Measurements from ENCODE around the gene IGFBP5. TPM values are rescaled to one million over a fixed set of nuclear protein-coding genes. Genes with fewer than 3 reads are reported as not detected.

The IGFBP5 gene
- total RNA-seq, 1 experiment from 2014 or later: not detected

DNA sequence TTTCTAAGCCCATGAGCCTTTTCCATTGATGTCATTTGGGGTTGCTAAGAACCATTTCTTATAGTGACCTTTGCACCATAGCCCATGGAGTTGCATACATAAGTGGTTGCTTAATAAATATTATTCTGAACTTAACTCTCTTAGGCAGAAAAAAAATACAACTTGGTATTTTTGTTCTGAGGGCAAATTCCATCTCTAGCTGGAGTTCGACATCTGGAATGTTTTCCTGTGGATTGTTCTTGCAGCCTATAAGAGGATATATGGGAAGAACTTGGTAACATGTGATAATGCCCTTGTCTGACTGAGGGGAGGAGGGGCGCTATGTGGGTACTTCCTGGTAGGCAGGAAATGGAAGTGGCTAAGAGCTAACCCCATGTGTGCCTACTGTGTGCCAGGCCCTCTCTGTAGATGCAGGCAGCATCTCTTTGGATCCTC, 41.4 kb downstream of the IGFBP5 start:
- CTCF ChIA-PET: interaction anchor here (0.7 to 27.0 kb wide), 4 partner anchors 8 to 637 kb away, joined by 3 to 673 read pairs (median 28); no protein-coding TSS in a partner anchor
- Mint-ChIP-seq H3K4me1 (ENCODE audit: insufficient read depth, unreplicated experiment) (peaks cover 19% of the 10 kb centered on the region), H3K27ac (ENCODE audit: low read depth, unreplicated experiment) (no peak overlapping the region), H3K27me3 (ENCODE audit: insufficient read depth, unreplicated experiment) (no peaks in the 10 kb centered on the region), H3K9me3 (ENCODE audit: unreplicated experiment) (no peaks in the 10 kb centered on the region), H3K4me3 (ENCODE audit: unreplicated experiment) (no peak overlapping the region), H3K36me3 (ENCODE audit: insufficient read depth, unreplicated experiment) (no peaks in the 10 kb centered on the region)
- TF ChIP-seq, protein P1, sequence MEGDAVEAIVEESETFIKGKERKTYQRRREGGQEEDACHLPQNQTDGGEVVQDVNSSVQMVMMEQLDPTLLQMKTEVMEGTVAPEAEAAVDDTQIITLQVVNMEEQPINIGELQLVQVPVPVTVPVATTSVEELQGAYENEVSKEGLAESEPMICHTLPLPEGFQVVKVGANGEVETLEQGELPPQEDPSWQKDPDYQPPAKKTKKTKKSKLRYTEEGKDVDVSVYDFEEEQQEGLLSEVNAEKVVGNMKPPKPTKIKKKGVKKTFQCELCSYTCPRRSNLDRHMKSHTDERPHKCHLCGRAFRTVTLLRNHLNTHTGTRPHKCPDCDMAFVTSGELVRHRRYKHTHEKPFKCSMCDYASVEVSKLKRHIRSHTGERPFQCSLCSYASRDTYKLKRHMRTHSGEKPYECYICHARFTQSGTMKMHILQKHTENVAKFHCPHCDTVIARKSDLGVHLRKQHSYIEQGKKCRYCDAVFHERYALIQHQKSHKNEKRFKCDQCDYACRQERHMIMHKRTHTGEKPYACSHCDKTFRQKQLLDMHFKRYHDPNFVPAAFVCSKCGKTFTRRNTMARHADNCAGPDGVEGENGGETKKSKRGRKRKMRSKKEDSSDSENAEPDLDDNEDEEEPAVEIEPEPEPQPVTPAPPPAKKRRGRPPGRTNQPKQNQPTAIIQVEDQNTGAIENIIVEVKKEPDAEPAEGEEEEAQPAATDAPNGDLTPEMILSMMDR (IDR thresholded peaks at IDR 0.05; ENCODE audit: unreplicated experiment): no peak
- POLR2A ChIA-PET: no interaction called here
- intact Hi-C loops (cut with micrococcal nuclease): no loop called here
- DNase-seq (ENCODE audit: unreplicated experiment): no peak
- BruUV-seq (replicated peaks): no TSS peak

DNA sequence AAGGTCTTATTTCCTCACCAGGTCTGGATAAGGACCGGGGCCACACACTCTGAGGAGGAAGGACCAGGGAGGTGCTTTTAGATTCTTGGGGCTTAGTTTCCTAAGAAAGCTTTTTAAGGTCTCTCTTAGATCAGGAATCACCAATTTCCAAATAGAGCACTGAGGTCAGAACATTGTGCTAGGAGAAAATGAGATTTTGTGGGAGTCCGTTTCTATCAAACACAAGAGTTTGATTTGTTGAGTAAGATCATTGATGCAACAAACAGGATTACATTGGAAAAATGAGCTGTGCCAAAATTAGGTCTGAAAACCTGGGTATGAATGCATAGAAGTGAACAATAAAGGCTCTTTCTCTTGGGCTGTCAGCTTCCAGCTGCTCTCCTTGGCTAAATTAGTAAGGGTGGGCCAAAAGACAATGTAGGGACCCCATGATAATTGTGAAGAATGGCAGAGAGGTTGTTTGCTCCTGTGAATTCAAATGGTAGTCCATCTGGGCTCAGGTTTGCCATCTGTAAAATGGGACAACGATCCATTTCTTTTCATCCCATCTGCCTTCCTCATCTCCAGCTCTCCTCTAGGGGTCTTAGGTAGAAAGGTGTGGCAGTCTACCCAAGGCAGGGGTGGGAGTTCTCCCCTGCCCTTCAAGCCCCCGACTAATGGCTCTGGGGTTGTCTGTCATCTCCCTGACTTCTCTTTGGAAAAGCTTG, 42.1 kb downstream of the IGFBP5 start:
- ChIA-PET POLR2A (no interaction called here), CTCF (interaction anchor here (1.4 to 27.0 kb wide), 3 partner anchors 9 to 132 kb away, joined by 4 to 673 read pairs (median 52); no protein-coding TSS in a partner anchor)
- no peaks in the 10 kb centered on the region for H3K9me3 Mint-ChIP-seq (ENCODE audit: unreplicated experiment)
- H3K4me1 Mint-ChIP-seq (ENCODE audit: insufficient read depth, unreplicated experiment): peaks cover 17% of the 10 kb centered on the region
- H3K36me3 Mint-ChIP-seq (ENCODE audit: insufficient read depth, unreplicated experiment): no peaks in the 10 kb centered on the region
- no TSS peak for BruUV-seq (replicated peaks)
- intact Hi-C loops (cut with micrococcal nuclease): no loop called here
- H3K27ac Mint-ChIP-seq (ENCODE audit: low read depth, unreplicated experiment): no peak overlapping the region
- H3K27me3 Mint-ChIP-seq (ENCODE audit: insufficient read depth, unreplicated experiment): no peaks in the 10 kb centered on the region
- DNase-seq (ENCODE audit: unreplicated experiment): no peak
- TF ChIP-seq, protein P1 (IDR thresholded peaks at IDR 0.05; ENCODE audit: unreplicated experiment): no peak
- no peak overlapping the region for H3K4me3 Mint-ChIP-seq (ENCODE audit: unreplicated experiment)

DNA sequence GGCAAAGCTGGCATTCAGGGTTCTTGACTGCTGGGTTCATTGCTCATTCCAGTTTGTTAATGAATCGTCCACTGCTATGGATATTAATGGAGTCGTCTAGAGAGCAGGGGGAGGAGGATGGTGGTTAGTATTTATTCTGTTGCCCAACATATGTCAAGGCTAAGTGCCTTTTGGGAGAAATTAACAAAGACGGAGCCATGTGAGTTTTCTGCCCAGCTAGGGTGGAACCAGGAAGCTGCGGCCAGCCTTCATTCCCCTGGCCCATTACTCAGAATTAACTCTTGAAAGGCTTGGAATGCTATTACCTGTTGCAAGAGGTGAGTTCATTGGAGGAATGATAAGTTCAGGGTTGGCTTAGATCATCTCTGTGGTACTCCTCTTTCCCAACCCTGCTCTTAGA, 42.8 kb downstream of the IGFBP5 start:
- no peaks in the 10 kb centered on the region for H3K27me3 Mint-ChIP-seq (ENCODE audit: insufficient read depth, unreplicated experiment)
- ChIA-PET POLR2A (interaction anchor here (1.6 kb wide), 1 partner anchor 113 kb away, joined by 4 read pairs; no protein-coding TSS in a partner anchor), CTCF (interaction anchor here (6.8 to 27.0 kb wide), 2 partner anchors 13 to 131 kb away, joined by 52 to 673 read pairs; no protein-coding TSS in a partner anchor)
- intact Hi-C loops (cut with micrococcal nuclease): no loop called here
- H3K4me1 Mint-ChIP-seq (ENCODE audit: insufficient read depth, unreplicated experiment): peaks cover 22% of the 10 kb centered on the region
- H3K9me3 Mint-ChIP-seq (ENCODE audit: unreplicated experiment): no peaks in the 10 kb centered on the region
- TF ChIP-seq, protein P1 (IDR thresholded peaks at IDR 0.05; ENCODE audit: unreplicated experiment): no peak
- no TSS peak for BruUV-seq (replicated peaks)
- H3K27ac Mint-ChIP-seq (ENCODE audit: low read depth, unreplicated experiment): no peak overlapping the region
- DNase-seq (ENCODE audit: unreplicated experiment): no peak
- no peaks in the 10 kb centered on the region for H3K36me3 Mint-ChIP-seq (ENCODE audit: insufficient read depth, unreplicated experiment)
- H3K4me3 Mint-ChIP-seq (ENCODE audit: unreplicated experiment): no peak overlapping the region

DNA sequence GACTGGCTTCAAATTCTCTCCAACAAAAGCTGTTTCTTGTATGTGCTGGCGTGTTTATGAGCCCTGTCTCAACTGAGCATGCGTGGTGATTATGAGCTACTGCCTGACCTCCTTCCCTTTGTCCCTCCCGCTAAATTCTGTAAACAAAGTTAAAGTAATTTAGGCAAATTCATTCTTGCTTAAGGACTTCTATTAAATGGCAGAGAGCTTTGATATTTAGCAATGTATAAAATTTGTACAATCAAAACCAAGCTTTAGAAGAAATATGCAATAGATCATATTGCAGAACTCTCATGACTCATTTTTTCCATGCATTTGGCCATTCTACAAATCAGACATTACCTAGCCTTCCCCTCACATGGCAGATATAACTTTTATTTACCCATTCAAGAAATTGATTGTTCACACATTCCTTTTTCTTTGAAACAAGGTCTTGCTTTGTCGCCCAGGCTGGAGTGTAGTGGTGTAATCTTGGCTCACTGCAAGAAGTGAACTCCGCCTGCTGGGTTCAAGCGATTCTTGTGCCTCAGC, 43.9 kb downstream of the IGFBP5 start:
- intact Hi-C loops (cut with micrococcal nuclease): no loop called here

More for the DNA sequence above, 43.9 kb downstream of the IGFBP5 start:
- no TSS peak for BruUV-seq (replicated peaks)
- H3K36me3 Mint-ChIP-seq (ENCODE audit: insufficient read depth, unreplicated experiment): no peaks in the 10 kb centered on the region
- H3K4me1 Mint-ChIP-seq (ENCODE audit: insufficient read depth, unreplicated experiment): peaks cover 22% of the 10 kb centered on the region
- no peak overlapping the region for H3K4me3 Mint-ChIP-seq (ENCODE audit: unreplicated experiment)
- H3K27me3 Mint-ChIP-seq (ENCODE audit: insufficient read depth, unreplicated experiment): no peaks in the 10 kb centered on the region
- DNase-seq (ENCODE audit: unreplicated experiment): peak; percentile 75
- ChIA-PET POLR2A (interaction anchor here (1.5 to 1.8 kb wide), 3 partner anchors 104 to 153 kb away, joined by 4 to 6 read pairs (median 4); partner anchors contain the start of gene RPL37A), CTCF (interaction anchor here (0.6 to 27.0 kb wide), 6 partner anchors 8 to 130 kb away, joined by 3 to 673 read pairs (median 4); no protein-coding TSS in a partner anchor)
- peak overlapping the region; percentile 35 for H3K27ac Mint-ChIP-seq (ENCODE audit: low read depth, unreplicated experiment)
- TF ChIP-seq, protein P1 (IDR thresholded peaks at IDR 0.05; ENCODE audit: unreplicated experiment): no peak
- no peaks in the 10 kb centered on the region for H3K9me3 Mint-ChIP-seq (ENCODE audit: unreplicated experiment)

Measured in MCF 10A (cell line).